Renal cortical epithelial cell (primary cell): ENCODE measurements around the gene FOXD4L6. TPM values are rescaled to one million over a fixed set of nuclear protein-coding genes. Genes with fewer than 3 reads are reported as not detected.
"Not testable (repeated sequence)": the region's sequence is repeated elsewhere in the genome, so short reads cannot be mapped to it uniquely, and the experiment has no call there.

Experiments used
- DNase-seq: peaks from one replicate; pipeline ENCODE4 v3.0.0-alpha.2; 2011; ENCODE audit warnings: low read depth
- total RNA-seq: library from RNA; depleted of rRNA; stranded (reverse); fragments of >200 nt; gene quantifications from 2 replicates; pipeline ENCODE4 v1.2.3, GENCODE V29; 2014

The FOXD4L6 gene
- 0.10 and 0.17 TPM in 2 replicates for total RNA-seq

DNA sequence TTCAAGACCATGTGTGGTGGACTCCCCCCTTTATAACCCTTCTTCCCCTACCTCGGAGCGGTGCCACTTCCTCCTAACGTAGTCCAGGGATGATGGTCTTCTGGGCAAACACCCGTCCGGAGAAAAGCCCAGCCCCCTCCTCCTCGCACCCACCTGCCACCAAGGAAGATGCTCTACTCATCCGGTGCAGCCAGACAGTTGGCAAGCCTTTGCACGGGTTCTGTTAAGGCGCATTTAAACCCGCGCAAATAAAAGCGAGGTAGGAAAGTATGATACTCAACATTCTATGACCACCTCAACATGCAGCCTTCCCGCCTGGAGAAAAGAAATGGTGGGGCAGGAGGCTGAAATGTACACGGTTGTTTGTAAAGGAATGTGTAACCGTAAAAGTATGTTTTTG is at the start of gene FOXD4L6:
FOXD4L6 (minus strand) TSS at position 101 of the 400 bp plus-strand sequence. CDS start 298 bp downstream, outside the sequence.
- DNase-seq = not testable (repeated sequence)

GRCh38 chr9:41174994-41175393 is 46.5 kb upstream of the FOXD4L6 start:
- DNase-seq = not testable (repeated sequence)

DNA sequence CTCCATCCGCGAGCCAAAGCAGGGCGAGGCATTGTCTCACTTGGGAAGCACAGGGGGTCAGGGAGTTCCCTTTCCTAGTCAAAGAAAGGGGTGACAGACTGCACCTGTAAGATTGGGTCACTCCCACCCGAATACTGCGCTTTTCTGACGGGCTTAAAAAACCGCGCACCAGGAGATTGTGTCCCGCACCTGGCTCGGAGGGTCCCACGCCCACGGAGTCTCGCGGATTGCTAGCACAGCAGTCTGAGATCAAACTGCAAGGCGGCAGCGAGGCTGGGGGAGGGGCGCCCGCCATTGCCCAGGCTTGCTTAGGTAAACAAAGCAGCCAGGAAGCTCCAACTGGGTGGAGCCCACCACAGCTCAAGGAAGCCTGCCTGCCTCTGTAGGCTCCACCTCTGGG is 21.6 kb upstream of the FOXD4L6 start:
- not testable (repeated sequence) for DNase-seq

DNA sequence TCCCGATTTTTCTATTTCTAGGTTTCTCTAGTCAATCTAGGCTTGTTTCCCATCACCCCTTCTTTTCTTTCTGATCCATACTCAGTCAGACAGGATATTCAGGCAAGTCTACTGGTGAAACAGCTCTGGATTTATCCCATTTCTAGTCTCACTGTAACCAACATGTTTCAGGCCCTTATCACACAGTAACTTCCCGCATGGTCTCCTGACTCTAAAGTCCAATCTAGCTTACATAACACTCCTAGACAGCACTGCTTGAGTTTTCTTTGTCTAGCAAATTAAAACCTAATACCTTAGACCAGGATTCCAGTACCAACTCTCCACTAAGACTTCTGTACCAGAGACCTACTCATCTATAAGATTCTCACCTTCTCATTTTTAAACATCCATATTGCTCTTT is 13.4 kb upstream of the FOXD4L6 start:
- not testable (repeated sequence) for DNase-seq

- not testable (repeated sequence) for DNase-seq
These were observed 1.6 kb downstream of the FOXD4L6 start for GRCh38 chr9:41126746-41127446.

DNA sequence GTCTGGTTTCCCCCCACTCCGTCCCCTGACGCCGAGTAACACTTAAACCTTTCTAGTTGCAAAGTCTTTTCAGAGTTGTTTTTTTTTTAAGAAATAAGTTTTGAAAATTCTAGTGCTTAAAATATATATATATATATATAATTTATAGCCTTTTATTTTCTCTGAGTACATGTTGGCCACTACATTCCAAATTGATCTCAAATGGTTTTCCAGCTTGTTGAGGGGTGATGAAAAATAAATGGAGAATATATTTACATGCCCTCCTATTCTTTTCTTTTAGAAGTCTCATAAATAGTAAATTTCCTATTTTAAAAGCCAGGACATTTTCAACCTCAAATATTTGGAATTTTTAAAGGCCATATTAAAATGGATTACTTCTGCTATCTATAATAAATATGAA is 2.5 kb downstream of the FOXD4L6 start:
- DNase-seq = not testable (repeated sequence)

DNA sequence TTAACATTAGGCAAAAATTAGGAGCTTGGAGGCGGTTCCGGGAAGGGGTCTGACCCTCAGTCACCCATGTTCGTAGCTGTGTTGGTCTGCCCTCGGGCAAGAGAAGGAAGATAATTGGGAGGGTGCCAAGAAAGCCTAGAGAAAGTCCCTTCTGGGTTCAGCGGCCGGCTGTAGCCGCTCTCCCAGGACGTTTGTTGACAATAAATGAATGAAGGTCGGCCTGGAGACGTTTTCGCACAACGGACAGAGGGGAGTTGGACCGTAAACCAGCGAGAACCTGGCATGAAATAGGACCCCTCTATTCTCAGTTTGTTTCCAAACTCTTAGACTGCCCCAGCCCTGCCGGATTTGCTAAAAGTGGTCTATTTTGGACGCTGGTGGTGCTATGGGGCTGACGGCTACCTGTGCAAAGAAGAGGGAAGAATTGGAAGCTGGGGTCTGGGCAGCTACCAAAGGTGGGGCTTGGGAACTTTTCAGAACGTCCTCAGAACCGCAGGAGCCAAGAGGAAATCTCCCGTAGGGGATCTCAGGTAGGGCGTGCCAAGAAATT is 3.3 kb downstream of the FOXD4L6 start:
- DNase-seq = not testable (repeated sequence)

DNA sequence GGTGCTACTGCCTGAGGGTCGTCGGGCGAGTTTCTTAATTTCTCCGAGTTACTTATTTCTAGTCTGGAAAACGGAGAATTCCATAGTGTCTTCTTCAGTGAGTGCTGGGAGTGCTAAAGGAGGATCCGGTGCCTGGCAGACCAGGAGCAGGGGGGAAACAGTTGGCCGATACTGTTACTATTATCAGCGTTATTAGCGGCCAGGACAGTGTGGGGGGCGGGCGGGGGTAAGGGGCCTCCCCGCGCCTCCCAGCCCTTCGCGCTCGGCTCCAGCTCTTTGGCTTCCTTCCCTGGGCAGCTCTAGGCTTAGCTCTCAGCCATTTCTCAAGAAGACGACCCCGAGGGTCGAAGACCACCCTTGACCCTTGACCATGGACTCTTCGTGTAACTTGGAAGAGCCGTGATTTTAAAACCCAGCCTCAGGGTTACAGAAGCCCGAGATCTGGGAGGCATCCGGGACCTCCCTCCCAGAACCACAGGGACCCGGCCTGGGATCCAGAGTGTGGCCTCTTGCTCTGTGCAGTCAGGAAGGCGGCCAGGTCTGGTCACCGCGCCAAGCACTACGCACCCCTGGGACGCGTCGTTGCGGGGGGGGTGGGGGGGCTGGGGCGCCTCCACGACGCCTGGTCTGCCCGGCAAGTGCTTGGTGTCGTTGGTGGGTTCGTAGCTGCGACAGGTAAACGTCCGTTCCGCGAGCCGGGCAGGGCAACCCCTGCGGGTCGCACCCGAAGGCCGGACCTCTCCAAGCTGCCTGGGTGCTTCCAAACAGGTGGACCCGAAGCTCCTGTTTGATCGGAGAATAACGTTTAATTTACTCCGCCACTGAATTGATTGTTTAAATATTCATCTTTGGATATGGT is 4.0 kb downstream of the FOXD4L6 start:
- DNase-seq = not testable (repeated sequence)

DNA sequence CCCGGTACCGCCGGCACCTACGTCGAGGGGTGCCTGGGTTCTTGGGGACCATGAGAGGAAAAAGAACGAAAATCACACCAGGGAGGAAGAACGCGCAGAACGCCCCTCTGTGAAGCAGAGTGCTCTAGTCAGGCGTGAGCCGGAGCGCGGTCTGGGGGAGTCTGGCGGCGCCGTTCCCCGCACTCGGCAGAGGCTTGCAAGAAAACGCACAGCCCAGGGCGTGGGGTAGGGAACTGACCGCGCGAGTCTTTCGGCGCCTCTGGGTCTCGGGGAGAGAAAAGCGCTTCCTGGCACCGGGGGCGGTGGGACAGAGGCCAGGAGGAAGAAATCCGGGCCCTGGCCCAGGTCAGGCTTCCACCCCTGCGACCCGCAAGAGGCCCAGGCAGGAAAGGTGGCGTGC is 4.7 kb downstream of the FOXD4L6 start:
- DNase-seq = not testable (repeated sequence)

GRCh38 chr9:41123396-41123795 is 5.1 kb downstream of the FOXD4L6 start:
- not testable (repeated sequence) for DNase-seq

- DNase-seq = not testable (repeated sequence)
These were observed 7.8 kb downstream of the FOXD4L6 start for GRCh38 chr9:41120696-41121095.

GRCh38 chr9:41119719-41120118 is 8.8 kb downstream of the FOXD4L6 start:
- DNase-seq = not testable (repeated sequence)

GRCh38 chr9:41119311-41119710 is 9.2 kb downstream of the FOXD4L6 start:
- not testable (repeated sequence) for DNase-seq

DNA sequence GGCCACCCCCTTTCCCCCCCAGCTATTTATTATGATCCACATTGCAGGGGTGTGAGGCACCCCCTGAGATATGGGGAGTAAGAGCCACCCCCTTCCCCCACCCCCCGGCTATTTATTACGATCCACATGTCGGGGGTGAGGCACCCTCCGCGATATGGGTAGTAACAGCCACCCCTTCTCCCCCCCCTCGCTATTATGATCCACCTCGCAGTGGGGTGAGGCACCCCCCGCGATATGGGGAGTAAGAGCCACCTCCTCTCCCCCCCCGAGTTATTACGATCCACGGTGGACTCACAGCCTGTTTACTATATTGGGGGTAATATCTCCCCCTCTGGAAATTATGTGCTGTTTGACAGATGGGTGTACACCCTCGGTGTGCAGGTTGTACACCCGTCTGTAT is 15.1 kb downstream of the FOXD4L6 start:
- DNase-seq = not testable (repeated sequence)

GRCh38 chr9:41111414-41111813 is 17.1 kb downstream of the FOXD4L6 start:
- not testable (repeated sequence) for DNase-seq

DNA sequence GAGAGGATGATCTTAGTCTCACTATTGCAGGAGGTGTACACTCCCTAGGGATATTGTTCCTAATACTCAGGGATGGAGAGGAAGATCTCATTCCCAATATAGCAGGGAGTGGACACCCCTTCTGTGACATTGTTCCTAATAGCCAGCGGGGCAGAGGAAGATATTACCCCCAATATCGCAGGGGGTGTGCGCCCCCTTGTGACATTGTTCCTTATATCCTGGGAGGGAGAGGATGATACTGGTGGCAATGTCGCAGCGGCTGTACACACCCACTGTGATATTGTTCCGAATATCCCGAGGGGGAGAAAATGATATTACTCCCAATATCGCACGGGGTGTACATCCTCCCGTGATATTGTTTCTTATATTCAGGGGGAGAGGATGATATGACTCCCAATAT is 17.6 kb downstream of the FOXD4L6 start:
- DNase-seq = not testable (repeated sequence)

DNA sequence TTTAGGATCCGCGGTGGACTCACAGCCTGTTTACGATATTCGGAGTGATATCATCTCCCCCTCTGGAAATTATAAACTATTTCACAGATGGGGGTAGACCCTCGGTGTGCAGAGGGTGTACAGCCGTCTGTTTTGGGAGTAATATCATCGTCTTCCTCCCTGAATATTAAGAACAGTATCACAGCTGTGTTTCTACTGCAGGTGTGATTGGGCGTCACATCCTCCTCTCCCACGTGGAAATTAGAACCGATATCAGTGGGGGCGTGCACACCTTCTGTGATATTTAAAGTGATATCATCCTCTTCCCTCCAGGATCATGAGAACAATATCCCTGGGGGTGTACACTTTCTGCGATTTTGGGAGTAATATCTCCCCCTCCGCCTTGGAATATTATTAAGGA is 19.2 kb downstream of the FOXD4L6 start:
- DNase-seq = not testable (repeated sequence)

GRCh38 chr9:41108816-41109215 is 19.7 kb downstream of the FOXD4L6 start:
- DNase-seq = not testable (repeated sequence)

- not testable (repeated sequence) for DNase-seq
These were observed 21.9 kb downstream of the FOXD4L6 start for GRCh38 chr9:41106472-41107116.

DNA sequence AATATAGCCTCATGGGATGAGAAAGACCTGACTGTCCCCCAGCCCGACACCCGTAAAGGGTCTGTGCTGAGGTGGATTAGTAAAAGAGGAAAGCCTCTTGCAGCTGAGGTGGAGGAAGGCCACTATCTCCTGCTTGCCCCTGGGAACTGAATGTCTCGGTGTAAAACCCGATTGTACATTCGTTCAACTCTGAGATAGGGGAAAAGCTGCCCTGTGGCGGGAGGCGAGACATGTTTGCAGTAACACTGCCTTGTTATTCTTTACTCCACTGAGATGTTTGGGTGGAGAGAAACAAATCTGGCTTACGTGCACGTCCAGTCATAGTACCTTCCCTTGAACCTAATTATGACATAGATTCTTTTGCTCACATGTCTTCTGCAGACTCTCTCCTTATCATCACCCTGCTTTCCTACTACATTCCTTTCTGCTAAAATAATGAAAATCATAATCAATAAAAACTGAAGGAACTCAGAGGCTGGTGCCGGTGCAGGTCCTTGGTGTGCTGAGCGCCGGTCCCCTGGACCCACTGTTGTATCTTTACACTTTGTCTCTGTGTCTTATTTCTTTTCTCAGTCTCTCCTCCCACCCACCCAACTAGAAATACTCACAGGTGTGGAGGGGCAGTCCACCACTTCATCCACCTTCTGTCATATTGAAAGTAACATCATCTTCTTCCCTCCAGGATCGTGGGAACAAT is 22.8 kb downstream of the FOXD4L6 start:
- DNase-seq = not testable (repeated sequence)

GRCh38 chr9:41104542-41104941 is 23.9 kb downstream of the FOXD4L6 start:
- DNase-seq = not testable (repeated sequence)
